Activated T-helper 17 cell treated with anti-CD3 and anti-CD28 coated beads, Interleukin-2, amount 50 U/mL, for 72 hours (primary cell): Measurements from ENCODE around the gene LATS1. TPM values are rescaled to one million over a fixed set of nuclear protein-coding genes. Genes with fewer than 3 reads are reported as not detected.
"Not testable (repeated sequence)": the region's sequence is repeated elsewhere in the genome, so short reads cannot be mapped to it uniquely, and the experiment has no call there.

ENCODE experiments used
- ATAC-seq: fragments of 150-1000 bp; cut with Tn5 transposase; replicated peaks from 2 replicates; pipeline ENCODE4 v1.10.0; 2021; ENCODE audit warnings: mild to moderate bottlenecking, moderate library complexity
- H3K27ac Mint-ChIP-seq: one replicate; pipeline ENCODE4 v1.8.0; 2022; ENCODE audit warnings: mixed read lengths
- H3K27me3 Mint-ChIP-seq: one replicate; pipeline ENCODE4 v1.8.0; 2022; ENCODE audit warnings: mixed read lengths
- H3K36me3 Mint-ChIP-seq: one replicate; pipeline ENCODE4 v1.8.0; 2022; ENCODE audit warnings: low read depth, mild to moderate bottlenecking, mixed read lengths
- H3K4me1 Mint-ChIP-seq: one replicate; pipeline ENCODE4 v1.8.0; 2022; ENCODE audit warnings: mixed read lengths
- H3K4me3 Mint-ChIP-seq: one replicate; pipeline ENCODE4 v1.8.0; 2022; ENCODE audit warnings: mild to moderate bottlenecking, mixed read lengths
- H3K9me3 Mint-ChIP-seq: one replicate; pipeline ENCODE4 v1.8.0; 2022; ENCODE audit warnings: mixed read lengths
- total RNA-seq, 2 donors: library from RNA; stranded (reverse); gene quantifications; one replicate each; pipeline ENCODE4 v1.2.3, GENCODE V29; 2022

LATS1 gene
- total RNA-seq, 2 donors from 2014 or later, result 21.5 to 27.9 TPM

DNA sequence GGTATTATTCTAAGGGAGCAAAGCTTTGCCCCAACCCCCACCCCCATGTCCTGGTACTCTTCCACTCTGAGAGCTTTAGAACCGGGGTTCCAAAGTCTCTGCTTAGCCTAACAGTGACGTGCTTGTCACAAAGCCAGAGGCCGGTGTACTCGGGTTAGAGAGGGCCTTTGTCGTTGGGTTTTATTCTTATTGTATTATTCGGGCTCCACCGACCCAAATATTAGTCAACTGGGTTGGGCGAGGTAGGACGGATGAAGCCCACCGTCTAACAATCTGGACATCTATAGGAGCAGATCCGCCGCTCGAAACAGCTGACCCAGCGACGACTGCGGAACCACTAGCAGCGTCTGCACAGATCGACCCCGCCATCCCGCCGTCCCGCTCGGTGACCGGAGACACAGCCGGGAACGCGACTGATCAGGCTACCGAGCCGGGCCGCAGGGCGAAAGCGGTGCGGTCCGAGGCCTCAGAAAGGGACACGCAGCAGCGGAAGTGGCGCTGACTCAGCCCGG, 31.2 kb upstream of the LATS1 start:
- H3K27me3 Mint-ChIP-seq, H3K9me3 Mint-ChIP-seq: not testable (repeated sequence)
- ATAC-seq, result peak; percentile 11
- peak overlapping the region; percentile 92 for H3K4me3 Mint-ChIP-seq
- H3K27ac Mint-ChIP-seq, result peak overlapping the region; percentile 30
- H3K4me1 Mint-ChIP-seq, result peaks cover 15% of the 10 kb centered on the region
- peaks cover 18% of the 10 kb centered on the region for H3K36me3 Mint-ChIP-seq

DNA sequence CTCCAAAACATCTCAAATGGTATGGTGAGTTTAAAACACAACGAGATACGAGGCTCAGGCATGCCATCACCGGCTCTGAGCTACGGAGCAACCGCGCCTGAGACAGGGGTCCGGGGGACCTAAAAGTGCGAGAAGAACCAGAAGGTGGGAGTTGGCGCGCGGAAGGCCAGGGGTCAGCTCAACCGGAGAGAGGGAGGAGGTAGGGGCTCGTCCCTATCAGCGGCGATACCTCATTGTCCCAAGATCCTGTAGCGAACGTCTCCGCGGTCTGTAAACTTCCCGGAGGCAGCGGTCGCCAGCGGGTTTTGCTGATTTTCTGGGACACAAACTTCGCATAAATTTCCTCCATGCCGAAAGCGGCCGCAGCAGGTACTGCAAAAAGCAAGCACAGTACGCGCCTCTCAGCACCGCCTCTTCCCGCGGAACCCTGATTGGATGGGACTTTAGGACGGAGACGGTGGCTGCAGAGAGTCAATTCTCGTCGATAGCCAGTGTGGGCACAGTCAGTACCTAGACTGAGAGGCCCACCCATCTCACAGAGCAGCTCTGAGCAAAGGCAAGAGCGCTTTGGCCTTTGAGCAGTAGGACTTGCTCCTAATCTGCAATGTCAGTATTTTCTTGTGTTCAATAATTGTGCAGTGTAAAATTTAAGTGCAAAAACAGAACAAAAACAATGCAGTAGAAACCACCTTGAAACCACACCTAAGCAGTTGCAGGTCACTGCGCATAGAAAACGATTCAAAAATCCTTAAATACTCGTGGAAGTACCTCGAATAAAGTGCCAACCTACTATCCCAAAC, 28.4 kb upstream of the LATS1 start, which contains the start of gene NUP43:
NUP43 (minus strand) TSS at position 383 of the 800 bp plus-strand sequence; CDS start at position 349, 34 bp downstream.
- H3K9me3 Mint-ChIP-seq, result no peaks in the 10 kb centered on the region
- H3K27ac Mint-ChIP-seq, result peak within 1 kb of the TSS; percentile 89
- peaks cover 46% of the 10 kb centered on the region for H3K36me3 Mint-ChIP-seq
- peak; percentile 67 for ATAC-seq
- no peaks in the 10 kb centered on the region for H3K27me3 Mint-ChIP-seq
- H3K4me3 Mint-ChIP-seq, result peak within 1 kb of the TSS; percentile 92
- H3K4me1 Mint-ChIP-seq, result peaks cover 15% of the 10 kb centered on the region

DNA sequence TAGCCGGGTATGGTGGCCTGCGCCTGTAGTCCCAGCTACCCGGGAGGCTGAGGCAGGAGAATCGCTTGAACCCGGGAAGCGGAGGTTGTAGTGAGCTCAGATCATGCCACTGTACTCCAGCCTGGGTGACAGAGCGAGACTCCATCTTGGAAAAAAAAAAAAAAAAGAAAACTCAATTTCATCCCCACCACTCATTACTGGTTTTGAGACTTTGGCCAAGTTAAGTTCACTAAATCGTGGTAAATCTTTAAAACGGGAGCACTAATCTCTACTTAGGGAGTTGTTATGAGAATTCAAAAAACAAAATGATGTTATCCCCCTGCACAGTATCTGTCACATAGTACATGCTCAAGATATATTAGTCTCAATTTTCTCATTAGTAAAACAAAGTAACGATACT, 27.4 kb upstream of the LATS1 start:
- not testable (repeated sequence) for ATAC-seq, H3K9me3 Mint-ChIP-seq, H3K27me3 Mint-ChIP-seq, H3K4me1 Mint-ChIP-seq
- Mint-ChIP-seq H3K27ac (peak overlapping the region; percentile 89), H3K4me3 (peak overlapping the region; percentile 92), H3K36me3 (peaks cover 57% of the 10 kb centered on the region)

DNA sequence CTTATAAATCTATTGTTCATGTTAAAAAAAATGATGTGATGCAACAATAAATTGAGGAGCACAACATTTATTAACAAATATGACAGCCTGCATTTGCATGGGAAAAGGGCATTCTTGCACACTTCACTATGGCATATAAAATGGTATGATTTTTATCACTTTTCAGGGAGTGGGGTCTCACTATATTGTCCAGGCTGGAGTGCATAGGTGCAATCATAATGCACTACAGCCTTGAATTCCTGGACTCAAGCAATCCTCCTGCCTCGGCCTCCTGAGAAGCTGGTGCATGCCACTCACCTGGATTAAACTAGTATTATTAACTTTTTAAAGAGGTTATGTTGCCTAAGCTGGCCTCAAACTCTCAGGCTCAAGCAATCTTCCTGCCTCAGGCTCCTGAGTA, 17.0 kb upstream of the LATS1 start:
- Mint-ChIP-seq H3K36me3 (peaks cover 86% of the 10 kb centered on the region), H3K9me3 (no peaks in the 10 kb centered on the region), H3K4me1 (no peaks in the 10 kb centered on the region), H3K27ac (no peak overlapping the region), H3K27me3 (no peaks in the 10 kb centered on the region), H3K4me3 (no peak overlapping the region)
- ATAC-seq, result no peak

DNA sequence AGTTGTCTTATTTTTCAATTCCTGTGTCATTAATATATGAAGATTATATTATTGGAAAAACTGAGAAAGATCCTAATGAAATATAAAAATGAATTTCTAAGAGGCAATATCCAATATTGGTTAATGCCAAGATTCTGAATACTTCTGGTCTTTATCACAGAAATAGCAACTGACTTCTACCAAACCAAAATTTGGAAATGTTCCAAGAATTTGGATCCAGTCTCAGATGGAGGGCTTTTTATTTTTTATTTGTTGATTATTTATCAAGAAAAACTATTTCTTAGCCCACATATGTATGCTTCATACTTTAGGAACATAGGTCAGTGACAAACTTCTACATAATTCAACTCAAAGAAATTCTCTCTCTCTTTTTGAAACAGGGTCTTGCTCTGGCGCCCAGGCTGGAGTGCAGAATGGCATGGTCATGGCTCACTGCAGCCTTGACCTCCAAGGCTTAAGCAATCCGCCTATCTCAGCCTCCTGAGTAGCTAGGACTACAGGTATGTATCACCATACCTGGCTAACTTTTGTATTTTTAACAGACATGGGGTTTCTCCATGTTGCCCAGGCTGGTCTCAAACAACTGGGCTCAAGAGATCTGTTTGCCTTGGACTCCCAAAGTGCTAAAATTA, 15.3 kb upstream of the LATS1 start:
- H3K27ac Mint-ChIP-seq, result no peak overlapping the region
- no peaks in the 10 kb centered on the region for H3K27me3 Mint-ChIP-seq
- no peaks in the 10 kb centered on the region for H3K9me3 Mint-ChIP-seq
- no peak for ATAC-seq
- H3K36me3 Mint-ChIP-seq, result peaks cover 86% of the 10 kb centered on the region
- H3K4me1 Mint-ChIP-seq, result no peaks in the 10 kb centered on the region
- H3K4me3 Mint-ChIP-seq, result no peak overlapping the region

DNA sequence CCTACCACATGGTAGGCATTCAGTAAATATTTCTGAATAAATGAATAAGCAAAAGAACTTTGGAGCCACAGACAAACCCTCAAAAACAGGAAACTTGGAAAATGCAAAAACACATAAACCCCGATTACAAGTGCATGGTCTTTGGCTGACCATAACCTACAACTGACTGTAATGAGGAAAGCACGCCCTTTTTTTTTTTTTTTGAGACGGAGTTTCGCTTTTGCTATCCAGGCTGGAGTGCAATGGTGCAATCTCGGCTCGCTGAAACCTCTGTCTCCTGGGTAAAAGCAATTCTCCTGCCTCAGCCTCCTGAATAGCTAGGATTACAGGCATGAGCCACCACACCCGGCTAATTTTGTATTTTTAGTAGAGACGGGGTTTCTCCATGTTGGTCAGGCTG, 11.9 kb upstream of the LATS1 start:
- ATAC-seq, result no peak
- Mint-ChIP-seq H3K27ac (no peak overlapping the region), H3K36me3 (peaks cover 99% of the 10 kb centered on the region), H3K4me3 (no peak overlapping the region), H3K27me3 (no peaks in the 10 kb centered on the region), H3K4me1 (no peaks in the 10 kb centered on the region), H3K9me3 (no peaks in the 10 kb centered on the region)

DNA sequence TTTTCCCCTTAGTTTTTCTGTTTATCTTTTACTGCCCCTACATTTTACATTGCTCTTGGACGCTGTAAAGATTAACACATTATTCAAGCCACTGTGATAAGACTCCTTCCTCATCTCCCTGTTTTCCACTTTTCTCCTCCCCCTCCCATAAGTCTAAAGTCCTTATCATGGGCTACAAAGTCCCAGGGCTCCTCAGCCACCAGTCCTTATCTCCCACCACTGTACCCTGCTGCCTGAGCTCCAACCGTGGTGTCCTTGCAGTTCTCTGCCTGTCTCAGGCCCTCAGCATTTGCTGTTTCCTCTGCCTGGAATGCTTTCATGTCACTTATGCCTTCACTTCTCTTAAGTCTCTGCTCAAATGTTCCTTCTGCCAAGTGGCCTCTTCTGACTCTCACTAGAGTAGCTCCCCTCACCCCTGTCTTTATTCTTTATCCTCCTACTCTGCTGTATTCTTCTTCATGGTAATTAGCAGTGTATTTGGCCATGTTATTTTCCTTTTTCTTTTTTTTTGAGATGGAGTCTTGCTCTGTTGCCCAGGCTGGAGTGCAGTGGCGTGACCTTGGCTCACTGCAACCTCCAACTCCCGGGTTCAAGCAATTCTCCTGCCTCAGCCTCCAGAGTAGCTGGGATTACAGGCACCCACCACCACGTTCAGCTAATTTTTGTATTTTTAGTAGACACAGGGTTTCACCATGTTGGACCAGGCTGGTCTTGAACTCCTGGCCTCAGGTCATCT, 10.8 kb upstream of the LATS1 start:
- H3K9me3 Mint-ChIP-seq, result no peaks in the 10 kb centered on the region
- no peaks in the 10 kb centered on the region for H3K27me3 Mint-ChIP-seq
- H3K27ac Mint-ChIP-seq, result peak overlapping the region; percentile 48
- H3K36me3 Mint-ChIP-seq, result peaks cover 99% of the 10 kb centered on the region
- peaks cover 4% of the 10 kb centered on the region for H3K4me1 Mint-ChIP-seq
- H3K4me3 Mint-ChIP-seq, result no peak overlapping the region
- no peak for ATAC-seq

DNA sequence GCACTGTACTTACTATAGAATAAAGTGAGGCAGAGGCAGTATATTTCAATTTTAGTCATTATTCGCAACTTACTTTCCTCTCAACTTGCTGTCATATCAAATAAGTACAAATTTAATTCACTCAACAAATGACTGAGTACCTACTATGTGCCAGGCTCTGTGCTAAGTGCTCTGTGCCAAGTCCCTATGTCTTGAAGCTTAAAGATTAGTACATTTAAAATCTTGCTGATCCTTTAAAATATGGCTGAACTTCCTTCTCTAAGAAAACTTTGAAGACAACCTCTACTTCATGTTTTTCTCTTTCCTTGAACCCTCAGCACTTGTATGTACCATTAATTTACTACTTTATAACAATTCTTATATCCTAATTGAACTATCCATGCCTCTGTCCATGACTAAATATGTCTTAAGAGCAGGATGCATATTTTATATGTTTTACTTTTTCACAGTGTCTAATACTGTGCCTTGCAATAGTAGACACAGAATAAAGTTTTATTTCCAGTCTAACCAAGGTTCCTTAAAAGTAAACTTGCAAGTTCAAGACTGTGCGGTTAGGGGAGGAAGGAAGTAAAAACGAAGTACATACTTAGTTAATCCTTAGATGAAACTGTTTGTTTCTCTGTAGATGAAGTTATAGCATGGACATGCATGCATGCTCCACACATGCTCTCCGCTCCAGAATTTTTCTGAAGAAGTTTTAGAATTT, 10.0 kb upstream of the LATS1 start:
- ATAC-seq, result no peak
- no peaks in the 10 kb centered on the region for H3K27me3 Mint-ChIP-seq
- H3K4me3 Mint-ChIP-seq, result no peak overlapping the region
- H3K27ac Mint-ChIP-seq, result peak overlapping the region; percentile 48
- no peaks in the 10 kb centered on the region for H3K9me3 Mint-ChIP-seq
- H3K36me3 Mint-ChIP-seq, result peaks cover 99% of the 10 kb centered on the region
- H3K4me1 Mint-ChIP-seq, result peaks cover 4% of the 10 kb centered on the region

DNA sequence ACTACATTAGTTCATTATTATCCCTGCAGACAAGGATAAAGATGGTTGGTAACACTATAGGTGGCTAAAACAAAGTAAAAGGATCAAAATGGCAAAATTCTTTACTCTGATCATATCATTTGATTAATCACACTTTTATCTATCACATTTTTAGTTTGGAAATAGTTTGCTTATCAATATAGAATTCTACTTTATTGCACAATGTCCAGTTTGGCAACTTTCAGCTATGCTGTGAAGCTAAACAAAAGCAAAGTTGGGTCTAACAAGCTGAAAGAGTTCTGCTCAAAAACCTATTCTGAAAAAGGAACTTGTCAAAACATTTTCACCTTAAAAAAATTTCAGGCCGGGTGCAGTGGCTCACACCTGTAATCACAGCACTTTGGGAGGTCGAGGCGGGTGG, 7.9 kb upstream of the LATS1 start:
- no peaks in the 10 kb centered on the region for H3K9me3 Mint-ChIP-seq
- no peak for ATAC-seq
- H3K36me3 Mint-ChIP-seq, result peaks cover 83% of the 10 kb centered on the region
- no peak overlapping the region for H3K4me3 Mint-ChIP-seq
- H3K27ac Mint-ChIP-seq, result no peak overlapping the region
- no peaks in the 10 kb centered on the region for H3K27me3 Mint-ChIP-seq
- peaks cover 4% of the 10 kb centered on the region for H3K4me1 Mint-ChIP-seq

DNA sequence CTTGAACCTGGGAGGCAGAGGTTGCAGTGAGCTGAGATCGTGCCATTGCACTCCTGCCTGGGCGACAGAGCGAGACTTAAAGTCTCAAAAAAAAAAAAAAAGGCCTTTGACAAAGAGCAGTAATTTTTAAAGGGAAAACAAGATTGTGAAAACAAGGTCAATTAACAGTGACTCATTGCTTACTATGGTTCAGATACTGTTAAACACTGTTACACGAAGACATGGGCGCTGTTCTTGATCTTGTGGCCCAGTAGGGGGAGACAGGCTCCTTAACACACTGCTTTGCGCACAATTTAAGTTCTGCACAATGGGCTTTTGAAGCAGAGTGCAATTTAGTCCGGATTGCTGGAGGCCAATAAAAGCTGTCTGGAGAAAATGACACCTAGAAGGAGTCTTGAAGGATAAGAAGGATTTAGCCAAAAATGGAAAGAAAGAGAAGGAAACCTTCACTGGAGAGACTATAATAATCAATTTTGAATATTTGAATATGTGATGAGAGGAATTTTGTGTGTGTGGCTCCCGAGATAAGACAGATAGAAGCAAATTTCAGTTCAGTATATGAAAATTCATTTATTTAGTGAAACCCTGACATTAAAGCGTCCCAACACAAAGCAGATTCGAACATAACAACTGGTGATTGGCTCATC, 6.0 kb upstream of the LATS1 start:
- Mint-ChIP-seq H3K27me3 (no peaks in the 10 kb centered on the region), H3K4me1 (peaks cover 4% of the 10 kb centered on the region), H3K9me3 (no peaks in the 10 kb centered on the region), H3K27ac (no peak overlapping the region), H3K36me3 (peaks cover 64% of the 10 kb centered on the region), H3K4me3 (no peak overlapping the region)
- peak; percentile 92 for ATAC-seq

DNA sequence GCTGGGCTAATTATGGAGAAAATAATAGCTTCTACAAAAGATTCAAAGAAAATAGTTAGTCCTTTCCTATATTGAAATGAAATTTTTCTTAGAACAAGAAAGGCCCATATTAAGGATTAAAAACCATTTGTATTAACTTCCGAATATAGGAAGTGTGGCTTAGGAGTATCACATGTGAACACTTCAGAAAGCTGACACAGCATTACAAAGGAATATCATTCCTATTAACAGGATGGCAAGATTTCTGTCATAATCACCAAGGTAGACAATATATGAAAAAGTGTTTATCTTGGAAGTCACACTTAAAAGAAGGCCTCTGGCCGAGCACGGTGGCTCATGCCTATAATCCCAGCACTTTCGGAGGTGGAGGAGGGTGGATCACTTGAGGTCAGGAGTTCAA, 5.4 kb upstream of the LATS1 start:
- Mint-ChIP-seq H3K36me3 (peaks cover 57% of the 10 kb centered on the region), H3K9me3 (no peaks in the 10 kb centered on the region), H3K27me3 (no peaks in the 10 kb centered on the region), H3K4me3 (no peak overlapping the region), H3K27ac (no peak overlapping the region), H3K4me1 (peaks cover 8% of the 10 kb centered on the region)
- ATAC-seq, result no peak

DNA sequence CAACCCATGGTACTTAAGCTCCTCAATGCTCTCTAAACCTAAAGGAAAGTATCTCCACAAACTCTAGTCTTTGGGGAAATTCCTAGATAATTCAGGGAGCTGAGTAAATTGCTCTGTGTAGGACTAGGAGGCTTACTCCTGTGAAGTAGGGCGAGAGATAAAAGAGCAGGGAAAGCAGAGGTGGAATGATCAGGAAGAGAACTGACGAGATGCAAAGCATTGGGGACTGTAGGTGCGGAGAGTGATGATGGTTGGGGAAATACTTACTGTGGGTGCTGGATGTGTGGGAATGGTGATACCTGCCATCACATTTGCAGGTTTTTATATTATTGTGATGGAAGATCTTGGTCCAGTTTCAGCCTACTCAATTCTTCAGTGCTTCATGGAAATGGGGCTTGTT, 1.6 kb upstream of the LATS1 start:
- Mint-ChIP-seq H3K36me3 (peaks cover 44% of the 10 kb centered on the region), H3K27ac (peak overlapping the region; percentile 16), H3K27me3 (no peaks in the 10 kb centered on the region), H3K4me1 (peaks cover 16% of the 10 kb centered on the region), H3K9me3 (no peaks in the 10 kb centered on the region), H3K4me3 (no peak overlapping the region)
- no peak for ATAC-seq

DNA sequence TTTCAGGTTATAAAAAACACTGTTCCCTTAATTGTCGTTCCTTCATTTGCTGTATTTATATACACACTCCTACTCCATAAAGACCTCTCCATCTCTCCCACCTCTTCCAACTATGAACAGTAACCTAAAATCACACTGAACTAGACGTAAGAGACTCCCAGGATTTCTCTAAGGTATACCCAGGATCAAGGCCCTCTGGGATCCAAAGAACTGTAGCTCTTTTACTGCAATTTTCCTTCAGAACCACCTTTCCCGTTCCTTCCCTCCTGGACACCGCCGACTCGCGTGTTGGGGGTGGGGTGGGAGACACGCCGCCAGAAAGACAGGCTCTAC, 680 bp downstream of the LATS1 start:
- Mint-ChIP-seq H3K27me3 (no peaks in the 10 kb centered on the region), H3K36me3 (peaks cover 40% of the 10 kb centered on the region), H3K9me3 (no peaks in the 10 kb centered on the region), H3K4me3 (peak overlapping the region; percentile 96), H3K27ac (peak overlapping the region; percentile 99), H3K4me1 (peaks cover 17% of the 10 kb centered on the region)
- ATAC-seq, result no peak
